Keratinocyte (primary cell): Measurements from ENCODE around the gene ATP12A. TPM values are rescaled to one million over a fixed set of nuclear protein-coding genes. Genes with fewer than 3 reads are reported as not detected.

ENCODE experiments used
- DNase-seq: peaks from one replicate; pipeline ENCODE4 v3.0.0-alpha.2; 2011; ENCODE audit warnings: low read depth, missing footprints, low spot score
- FAIRE-seq: peaks from 2 replicates; lab custom pipeline; 2011; peaks lifted over from hg19 to GRCh38; lab: Jason Lieb, UNC
- H2AFZ ChIP-seq: 2 replicates; pipeline ENCODE4 v1.6.0; 2012; ENCODE audit warnings: low read length, control low read depth, inconsistent platforms; ENCODE audit not compliant: control insufficient read depth
- H3K27ac ChIP-seq: 2 replicates; pipeline ENCODE4 v1.5.1; 2011; ENCODE audit warnings: low read length; ENCODE audit not compliant: control insufficient read depth, insufficient read depth
- H3K27me3 ChIP-seq: 3 replicates; pipeline ENCODE4 v1.6.0; 2011; ENCODE audit warnings: low read length; ENCODE audit not compliant: control insufficient read depth, insufficient read depth; ENCODE audit errors: extremely low read depth
- H3K36me3 ChIP-seq, 2 experiments: 2 replicates in 1 of 2; 3 replicates in 1 of 2; pipeline ENCODE4 v1.5.1; 2011; ENCODE audit warnings: low read length in 2 of 2, mild to moderate bottlenecking in 1 of 2; ENCODE audit not compliant: control insufficient read depth in 2 of 2, insufficient read depth in 2 of 2; ENCODE audit errors: extremely low read depth in 1 of 2
- H3K4me1 ChIP-seq: 3 replicates; pipeline ENCODE4 v1.5.1; 2011; ENCODE audit warnings: low read length; ENCODE audit not compliant: control insufficient read depth, insufficient read depth; ENCODE audit errors: extremely low read depth
- H3K4me2 ChIP-seq: 3 replicates; pipeline ENCODE4 v1.6.0; 2011; ENCODE audit warnings: low read depth, low read length; ENCODE audit not compliant: control insufficient read depth, insufficient read depth; ENCODE audit errors: extremely low read depth
- H3K4me3 ChIP-seq, 3 experiments: fragments of 200-600 bp in 1 of 3; sonication (generic) in 1 of 3; 2 replicates in 2 of 3; 3 replicates in 1 of 3; pipeline ENCODE4 v1.5.1; 2011 to 2016; ENCODE audit warnings: low read length in 3 of 3, mild to moderate bottlenecking in 3 of 3, control low read depth in 2 of 3, inconsistent platforms in 1 of 3, low read depth in 1 of 3, mixed read lengths in 1 of 3, mixed run types in 1 of 3, moderate library complexity in 1 of 3; ENCODE audit not compliant: control insufficient read depth in 2 of 3, insufficient read depth in 2 of 3; ENCODE audit errors: extremely low read depth in 1 of 3
- H3K79me2 ChIP-seq: 2 replicates; pipeline ENCODE4 v1.6.0; 2012; ENCODE audit warnings: low read length; ENCODE audit not compliant: control insufficient read depth, insufficient read depth
- H3K9ac ChIP-seq: 3 replicates; pipeline ENCODE4 v1.6.0; 2011; ENCODE audit warnings: low read length; ENCODE audit not compliant: control insufficient read depth, insufficient read depth; ENCODE audit errors: extremely low read depth
- H3K9me1 ChIP-seq: 3 replicates; pipeline ENCODE4 v1.6.0; 2011; ENCODE audit warnings: low read length; ENCODE audit not compliant: control insufficient read depth, insufficient read depth; ENCODE audit errors: extremely low read depth
- H3K9me3 ChIP-seq: 2 replicates; pipeline ENCODE4 v1.5.1; 2012; ENCODE audit warnings: low read depth, low read length; ENCODE audit not compliant: control insufficient read depth
- H4K20me1 ChIP-seq: 3 replicates; pipeline ENCODE4 v1.6.0; 2011; ENCODE audit warnings: low read length; ENCODE audit not compliant: control insufficient read depth, insufficient read depth; ENCODE audit errors: extremely low read depth
- EZH2 ChIP-seq: IDR thresholded peaks from one replicate; pipeline ENCODE4 v1.6.1; 2012; ENCODE audit warnings: inconsistent platforms, mild to moderate bottlenecking, low read length, moderate library complexity
- dilution Hi-C: fragments of 300-500 bp; cut with MboI; formaldehyde crosslinking; loops from one replicate; pipeline ENCODE4 v1.7.0; 2020; ENCODE audit warnings: low sequenced_read_pairs; ENCODE audit not compliant: extremely low pct_ligation_motif_present
- polyA plus RNA-seq, 5 experiments: library from polyadenylated mRNA; depleted of rRNA in 3 of 5; stranded (reverse) in 3 of 5; stranded (forward) in 1 of 5; unstranded in 1 of 5; fragments of >200 nt; gene quantifications; 1 replicate in 1 of 5; 2 replicates in 3 of 5; 3 replicates in 1 of 5; pipeline versions ENCODE4 v1.2.1 to v1.2.3, GENCODE V29; 2011 to 2012; ENCODE audit warnings: missing spikeins in 2 of 5, low read depth in 1 of 5, low replicate concordance in 1 of 5
- TF ChIP-seq, protein P1 (sequence below), 3 experiments: IDR thresholded peaks in 1 of 3; conservative IDR thresholded peaks in 1 of 3; optimal IDR thresholded peaks in 1 of 3; 2 replicates in 2 of 3; 3 replicates in 1 of 3; pipeline versions ENCODE3 to v1.5.1; 2011; ENCODE audit warnings: low read length in 3 of 3, mild to moderate bottlenecking in 3 of 3, moderate library complexity in 2 of 3, control low read depth in 1 of 3, inconsistent platforms in 1 of 3; ENCODE audit not compliant: insufficient read depth in 2 of 3; ENCODE audit errors: extremely low read depth in 1 of 3

The ATP12A gene
- polyA plus RNA-seq, 1 donor (not counting 4 experiments of a cell fraction or from before 2014, with no cell fraction given): 0.79 TPM

DNA sequence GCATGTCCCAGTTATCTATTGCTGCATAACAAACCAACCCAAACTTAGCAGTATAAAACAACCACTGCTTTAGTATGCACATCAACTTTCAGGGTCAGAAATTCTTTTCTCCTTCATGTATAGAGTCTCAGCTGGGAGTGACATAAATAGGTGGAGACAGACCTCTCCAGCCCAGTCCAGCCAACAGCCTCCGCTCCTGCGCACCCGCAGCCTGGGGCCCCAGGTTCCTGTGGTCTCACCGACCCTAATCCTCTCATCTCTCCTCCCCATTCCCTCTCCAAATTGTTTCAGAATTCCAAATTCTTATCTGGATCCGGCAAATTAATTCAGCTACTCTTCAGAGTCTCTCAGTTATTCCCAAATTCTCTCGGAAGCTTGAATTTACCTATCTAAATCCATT lies 522 bp upstream of the ATP12A start:
- no peak for TF ChIP-seq EZH2
- TF ChIP-seq, protein P1, sequence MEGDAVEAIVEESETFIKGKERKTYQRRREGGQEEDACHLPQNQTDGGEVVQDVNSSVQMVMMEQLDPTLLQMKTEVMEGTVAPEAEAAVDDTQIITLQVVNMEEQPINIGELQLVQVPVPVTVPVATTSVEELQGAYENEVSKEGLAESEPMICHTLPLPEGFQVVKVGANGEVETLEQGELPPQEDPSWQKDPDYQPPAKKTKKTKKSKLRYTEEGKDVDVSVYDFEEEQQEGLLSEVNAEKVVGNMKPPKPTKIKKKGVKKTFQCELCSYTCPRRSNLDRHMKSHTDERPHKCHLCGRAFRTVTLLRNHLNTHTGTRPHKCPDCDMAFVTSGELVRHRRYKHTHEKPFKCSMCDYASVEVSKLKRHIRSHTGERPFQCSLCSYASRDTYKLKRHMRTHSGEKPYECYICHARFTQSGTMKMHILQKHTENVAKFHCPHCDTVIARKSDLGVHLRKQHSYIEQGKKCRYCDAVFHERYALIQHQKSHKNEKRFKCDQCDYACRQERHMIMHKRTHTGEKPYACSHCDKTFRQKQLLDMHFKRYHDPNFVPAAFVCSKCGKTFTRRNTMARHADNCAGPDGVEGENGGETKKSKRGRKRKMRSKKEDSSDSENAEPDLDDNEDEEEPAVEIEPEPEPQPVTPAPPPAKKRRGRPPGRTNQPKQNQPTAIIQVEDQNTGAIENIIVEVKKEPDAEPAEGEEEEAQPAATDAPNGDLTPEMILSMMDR (optimal IDR thresholded peaks at IDR 0.05 in 1 of 3, IDR thresholded peaks at IDR 0.05 in 1 of 3, conservative IDR thresholded peaks at IDR 0.05 in 1 of 3; ENCODE audit: extremely low read depth in 1 of 3, insufficient read depth in 2 of 3, low read length in 3 of 3): no peak
- DNase-seq (no peak), FAIRE-seq (no peak)
- Histone ChIP-seq H2AFZ (peak overlapping the region; percentile 77), H3K9me3 (no peaks in the 10 kb centered on the region), H3K9ac (peak overlapping the region; percentile 33), H3K27ac (no peak overlapping the region), H3K9me1 (no peaks in the 10 kb centered on the region), H4K20me1 (no peaks in the 10 kb centered on the region), H3K4me2 (peak overlapping the region; percentile 78), H3K4me1 (peaks cover 15% of the 10 kb centered on the region), H3K79me2 (no peaks in the 10 kb centered on the region), H3K27me3 (peaks cover 3% of the 10 kb centered on the region), H3K36me3 (no peaks in the 10 kb centered on the region), H3K4me3 (peak overlapping the region; percentile 43 to 68 (median 57))
- dilution Hi-C loops: no loop called here

DNA sequence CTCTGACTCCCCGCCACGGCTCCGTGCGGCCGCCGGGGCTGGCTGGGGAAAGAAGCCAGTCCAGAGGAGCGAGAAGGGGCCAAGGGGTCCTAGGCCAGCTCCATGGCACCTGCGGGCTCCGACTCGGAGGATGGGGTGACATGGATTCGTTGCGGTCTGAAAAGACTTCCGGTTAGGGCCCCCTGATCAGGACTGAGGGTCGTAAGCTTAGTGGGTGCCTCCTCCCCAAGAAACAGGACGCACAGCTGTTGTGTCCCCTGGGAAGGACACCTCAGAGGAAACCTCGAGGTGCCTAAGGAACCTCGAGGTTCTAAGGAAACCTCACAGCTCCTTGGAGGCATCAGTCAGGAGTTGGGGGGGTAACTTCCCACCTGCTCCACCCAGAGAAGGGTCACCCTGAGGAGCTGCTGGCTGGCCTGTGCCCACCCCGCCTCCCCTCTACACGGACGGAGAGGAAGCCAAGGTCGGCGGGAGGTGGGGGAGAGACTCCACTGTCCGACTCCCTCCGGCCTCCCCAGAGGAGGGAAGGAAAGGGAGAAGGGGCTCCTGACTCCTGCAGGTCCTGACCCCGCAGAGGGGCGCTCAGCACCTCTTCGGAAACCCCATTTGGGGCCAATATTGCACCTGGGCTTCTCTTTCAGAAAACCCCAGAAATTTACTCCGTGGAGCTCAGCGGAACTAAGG lies 855 bp downstream of the ATP12A start:
- Histone ChIP-seq H3K27me3 (peaks cover 3% of the 10 kb centered on the region), H3K4me3 (peak overlapping the region; percentile 43 to 68 (median 57)), H3K4me2 (peak overlapping the region; percentile 78), H3K4me1 (peaks cover 18% of the 10 kb centered on the region), H3K79me2 (no peaks in the 10 kb centered on the region), H3K9me3 (no peaks in the 10 kb centered on the region), H3K9ac (no peak overlapping the region), H2AFZ (peak overlapping the region; percentile 77), H4K20me1 (no peaks in the 10 kb centered on the region), H3K36me3 (no peaks in the 10 kb centered on the region), H3K27ac (no peak overlapping the region), H3K9me1 (no peaks in the 10 kb centered on the region)
- FAIRE-seq (no peak), DNase-seq (no peak)
- TF ChIP-seq, protein P1 (optimal IDR thresholded peaks at IDR 0.05 in 1 of 3, IDR thresholded peaks at IDR 0.05 in 1 of 3, conservative IDR thresholded peaks at IDR 0.05 in 1 of 3; ENCODE audit: extremely low read depth in 1 of 3, insufficient read depth in 2 of 3, low read length in 3 of 3): no peak
- no peak for TF ChIP-seq EZH2
- dilution Hi-C loops: no loop called here
